ENCODE data around the gene EMILIN3.

GRCh38 chr20:41342474-41343464 lies 23.8 kb downstream of the EMILIN3 start:
- no peak for TF ChIP-seq TSHZ2 (CRISPR knock-in tag; IDR thresholded peaks at IDR 0.05)
- TF ChIP-seq PATZ1 (CRISPR knock-in tag; IDR thresholded peaks at IDR 0.05; ENCODE audit: borderline replicate concordance), result no peak
- no peak for TF ChIP-seq TOX (CRISPR knock-in tag; IDR thresholded peaks at IDR 0.05; ENCODE audit: borderline replicate concordance)
- no peak for TF ChIP-seq TCF4 (CRISPR knock-in tag; IDR thresholded peaks at IDR 0.05; ENCODE audit: borderline replicate concordance)
- no peak for TF ChIP-seq CREB5 (CRISPR knock-in tag; IDR thresholded peaks at IDR 0.05; ENCODE audit: low read depth)
- no peak for TF ChIP-seq ZFP3 (CRISPR knock-in tag; IDR thresholded peaks at IDR 0.05)
